Spinal cord (tissue), 10 donors: ENCODE measurements around the gene SNAP25. TPM values are rescaled to one million over a fixed set of nuclear protein-coding genes. Genes with fewer than 3 reads are reported as not detected.
A peak's percentile ranks its signal among the peaks of the same experiment; 100 is the strongest.

Source experiments
- DNase-seq, 6 donors: peaks; one replicate each; pipeline versions ENCODE4 v3.0.0 to v3.0.0-alpha.2; 2013 to 2015; ENCODE audit warnings: low spot score in 6 of 6, low read depth in 4 of 6
- H3K27ac ChIP-seq: one replicate; pipeline ENCODE4 v1.5.1; 2013; ENCODE audit warnings: low read depth, low read length, control low read depth
- H3K27me3 ChIP-seq: one replicate; pipeline ENCODE4 v1.6.1; 2013; ENCODE audit warnings: low read length; ENCODE audit not compliant: control insufficient read depth, insufficient read depth
- H3K36me3 ChIP-seq: one replicate; pipeline ENCODE4 v1.6.1; 2013; ENCODE audit warnings: low read length; ENCODE audit not compliant: control insufficient read depth, insufficient read depth
- H3K4me1 ChIP-seq: one replicate; pipeline ENCODE4 v1.6.1; 2013; ENCODE audit warnings: low read length; ENCODE audit not compliant: control insufficient read depth, insufficient read depth
- H3K4me3 ChIP-seq: one replicate; pipeline ENCODE4 v1.5.1; 2013; ENCODE audit warnings: low read depth, low read length, control low read depth
- H3K9me3 ChIP-seq: one replicate; pipeline ENCODE4 v1.6.1; 2013; ENCODE audit warnings: low read length; ENCODE audit not compliant: control insufficient read depth, insufficient read depth
- WGBS: methylation state at CpG from one replicate; pipeline ENCODE4 v1.1.5; 2013; ENCODE audit warnings: missing lambda C conversion rate; ENCODE audit not compliant: insufficient coverage; 5-methylcytosine and 5-hydroxymethylcytosine counted together
- polyA plus RNA-seq, 2 donors: library from polyadenylated mRNA; unstranded; fragments of 120-200 nt; gene quantifications; one replicate each; pipeline ENCODE4 v1.2.1, GENCODE V29; 2013; ENCODE audit not compliant: insufficient read length in 2 of 2
- total RNA-seq, 2 donors: library from RNA; depleted of rRNA in 1 of 2; stranded (reverse); fragments of 120-200 nt in 1 of 2; fragments of >200 nt in 1 of 2; gene quantifications; one replicate each; pipeline versions ENCODE4 v1.2.3 to v1.2.4, GENCODE V29; 2013 to 2014
- donor health status: healthy.

SNAP25 gene
- total and polyA plus RNA-seq, 4 donors = 72.1 to 482 (median 391) TPM

- H3K4me3 ChIP-seq = no peak overlapping the region
- no peaks in the 10 kb centered on the region for H3K27me3 ChIP-seq
- peaks cover 7% of the 10 kb centered on the region for H3K36me3 ChIP-seq
- DNase-seq = peak in 1 of 6 donors; percentile 23
- no peak overlapping the region for H3K27ac ChIP-seq
- no peaks in the 10 kb centered on the region for H3K9me3 ChIP-seq
- WGBS = no CpG with 5 or more reads among the region's 6 CpGs
- H3K4me1 ChIP-seq = no peaks in the 10 kb centered on the region
Measured at GRCh38 chr20:10276878-10277580, 58.4 kb downstream of the SNAP25 start.

- H3K9me3 ChIP-seq = no peaks in the 10 kb centered on the region
- H3K27me3 ChIP-seq = no peaks in the 10 kb centered on the region
- H3K27ac ChIP-seq = no peak overlapping the region
- no peaks in the 10 kb centered on the region for H3K4me1 ChIP-seq
- no peak overlapping the region for H3K4me3 ChIP-seq
- peaks cover 9% of the 10 kb centered on the region for H3K36me3 ChIP-seq
- no CpG with 5 or more reads among the region's 4 CpGs for WGBS
- no peak for DNase-seq
Measured at GRCh38 chr20:10277616-10278015, 59.0 kb downstream of the SNAP25 start.

- Histone ChIP-seq H3K9me3 (no peaks in the 10 kb centered on the region), H3K27ac (no peak overlapping the region), H3K27me3 (no peaks in the 10 kb centered on the region), H3K36me3 (peaks cover 11% of the 10 kb centered on the region), H3K4me1 (no peaks in the 10 kb centered on the region), H3K4me3 (no peak overlapping the region)
- DNase-seq = peak in 1 of 6 donors; percentile 57
- no CpG with 5 or more reads among the region's 4 CpGs for WGBS
Measured at GRCh38 chr20:10278412-10278811, 59.8 kb downstream of the SNAP25 start.

GRCh38 chr20:10280018-10280908 is 61.6 kb downstream of the SNAP25 start:
- 62% methylated on average over 3 of the region's 5 CpGs for WGBS
- Histone ChIP-seq H3K4me3 (no peak overlapping the region), H3K27me3 (no peaks in the 10 kb centered on the region), H3K36me3 (peaks cover 10% of the 10 kb centered on the region), H3K27ac (no peak overlapping the region), H3K4me1 (no peaks in the 10 kb centered on the region), H3K9me3 (no peaks in the 10 kb centered on the region)
- DNase-seq = no peak

- no peak for DNase-seq
- Histone ChIP-seq H3K27ac (no peak overlapping the region), H3K9me3 (no peaks in the 10 kb centered on the region), H3K27me3 (no peaks in the 10 kb centered on the region), H3K4me3 (no peak overlapping the region), H3K4me1 (no peaks in the 10 kb centered on the region), H3K36me3 (peaks cover 7% of the 10 kb centered on the region)
- 88% methylated on average over 1 of the region's 2 CpGs for WGBS
Measured at GRCh38 chr20:10281911-10282310, 63.3 kb downstream of the SNAP25 start.

- no peaks in the 10 kb centered on the region for H3K27me3 ChIP-seq
- no peaks in the 10 kb centered on the region for H3K9me3 ChIP-seq
- no peak overlapping the region for H3K27ac ChIP-seq
- 90% methylated on average over 2 of the region's 4 CpGs for WGBS
- H3K4me3 ChIP-seq = no peak overlapping the region
- H3K36me3 ChIP-seq = peaks cover 7% of the 10 kb centered on the region
- DNase-seq = no peak
- H3K4me1 ChIP-seq = no peaks in the 10 kb centered on the region
Measured at GRCh38 chr20:10282979-10283456, 64.4 kb downstream of the SNAP25 start.

- H3K27ac ChIP-seq = no peak overlapping the region
- peaks cover 7% of the 10 kb centered on the region for H3K36me3 ChIP-seq
- H3K27me3 ChIP-seq = no peaks in the 10 kb centered on the region
- DNase-seq = no peak
- 77% methylated on average over 3 of the region's 4 CpGs for WGBS
- H3K4me1 ChIP-seq = no peaks in the 10 kb centered on the region
- no peak overlapping the region for H3K4me3 ChIP-seq
- H3K9me3 ChIP-seq = no peaks in the 10 kb centered on the region
Measured at GRCh38 chr20:10286356-10286755, 67.7 kb downstream of the SNAP25 start.

GRCh38 chr20:10288421-10288820 is 69.8 kb downstream of the SNAP25 start:
- H3K9me3 ChIP-seq = no peaks in the 10 kb centered on the region
- no peaks in the 10 kb centered on the region for H3K36me3 ChIP-seq
- no peak overlapping the region for H3K4me3 ChIP-seq
- H3K27me3 ChIP-seq = no peaks in the 10 kb centered on the region
- no CpG with 5 or more reads among the region's 5 CpGs for WGBS
- DNase-seq = peak in 1 of 6 donors; percentile 42
- no peaks in the 10 kb centered on the region for H3K4me1 ChIP-seq
- no peak overlapping the region for H3K27ac ChIP-seq

- DNase-seq = no peak
- Histone ChIP-seq H3K27ac (no peak overlapping the region), H3K27me3 (no peaks in the 10 kb centered on the region), H3K4me3 (no peak overlapping the region), H3K9me3 (no peaks in the 10 kb centered on the region), H3K36me3 (no peaks in the 10 kb centered on the region), H3K4me1 (no peaks in the 10 kb centered on the region)
- WGBS = 94% methylated on average over 4 of the region's 5 CpGs
Measured at GRCh38 chr20:10288954-10289646, 70.5 kb downstream of the SNAP25 start.
